Thymus (tissue), 11 donors: Measurements from ENCODE around the gene SKA2. TPM values are rescaled to one million over a fixed set of nuclear protein-coding genes. Genes with fewer than 3 reads are reported as not detected.
"Not testable (repeated sequence)": the region's sequence is repeated elsewhere in the genome, so short reads cannot be mapped to it uniquely, and the experiment has no call there.

Source experiments
- DNase-seq, 9 donors: peaks; one replicate each; pipeline ENCODE4 v3.0.0-alpha.2; 2013; ENCODE audit warnings: low spot score in 9 of 9, low read depth in 6 of 9, missing footprints in 1 of 9
- H3K27ac ChIP-seq, 2 donors: one replicate each; pipeline ENCODE4 v1.5.1; 2013; ENCODE audit warnings: control low read depth in 1 of 2, low read depth in 1 of 2, low read length in 1 of 2, mild to moderate bottlenecking in 1 of 2, moderate library complexity in 1 of 2
- H3K27me3 ChIP-seq, 2 donors: one replicate each; pipeline ENCODE4 v1.5.1; 2013; ENCODE audit warnings: low read length in 1 of 2; ENCODE audit not compliant: control insufficient read depth in 2 of 2, insufficient read depth in 1 of 2
- H3K36me3 ChIP-seq, 2 donors: one replicate each; pipeline ENCODE4 v1.5.1; 2013; ENCODE audit warnings: low read length in 1 of 2, mild to moderate bottlenecking in 1 of 2, moderate library complexity in 1 of 2; ENCODE audit not compliant: control insufficient read depth in 2 of 2, insufficient read depth in 2 of 2
- H3K4me1 ChIP-seq, 2 donors: one replicate each; pipeline ENCODE4 v1.5.1; 2013; ENCODE audit warnings: low read length in 2 of 2; ENCODE audit not compliant: control insufficient read depth in 2 of 2, insufficient read depth in 2 of 2
- H3K4me3 ChIP-seq, 2 donors: one replicate each; pipeline ENCODE4 v1.5.1; 2013; ENCODE audit warnings: low read length in 2 of 2, control low read depth in 1 of 2, mild to moderate bottlenecking in 1 of 2
- H3K9me3 ChIP-seq, 2 donors: one replicate each; pipeline ENCODE4 v1.5.1; 2013; ENCODE audit warnings: low read length in 1 of 2, mild to moderate bottlenecking in 1 of 2; ENCODE audit not compliant: control insufficient read depth in 2 of 2, insufficient read depth in 1 of 2
- WGBS: extraction: QIAGEN DNeasy Blood & Tissue Kit; methylation state at CpG from one replicate; pipeline ENCODE4 v1.1.7; 2013; 5-methylcytosine and 5-hydroxymethylcytosine counted together
- polyA plus RNA-seq: library from polyadenylated mRNA; stranded (reverse); fragments of 200-250 nt; gene quantifications from one replicate; pipeline ENCODE4 v1.2.3, GENCODE V29; 2013
- total RNA-seq: library from RNA; stranded (reverse); fragments of 120-200 nt; gene quantifications from one replicate; pipeline ENCODE4 v1.2.4, GENCODE V29; 2013
- donor health status: healthy.

SKA2 gene
- total and polyA plus RNA-seq, 2 donors: 42.7 to 83.1 TPM

GRCh38 chr17:59101178-59101577, 53.8 kb downstream of the SKA2 start:
- DNase-seq: no peak
- Histone ChIP-seq H3K36me3 (peaks cover 0 to 15% of the 10 kb centered on the region in 2 donors), H3K9me3 (no peaks in the 10 kb centered on the region), H3K27me3 (no peaks in the 10 kb centered on the region), H3K4me1 (peaks cover 0 to 4% of the 10 kb centered on the region in 2 donors), H3K4me3 (no peak overlapping the region), H3K27ac (no peak overlapping the region)
- WGBS: 94% methylated on average over 1 of the region's 1 CpG

DNA sequence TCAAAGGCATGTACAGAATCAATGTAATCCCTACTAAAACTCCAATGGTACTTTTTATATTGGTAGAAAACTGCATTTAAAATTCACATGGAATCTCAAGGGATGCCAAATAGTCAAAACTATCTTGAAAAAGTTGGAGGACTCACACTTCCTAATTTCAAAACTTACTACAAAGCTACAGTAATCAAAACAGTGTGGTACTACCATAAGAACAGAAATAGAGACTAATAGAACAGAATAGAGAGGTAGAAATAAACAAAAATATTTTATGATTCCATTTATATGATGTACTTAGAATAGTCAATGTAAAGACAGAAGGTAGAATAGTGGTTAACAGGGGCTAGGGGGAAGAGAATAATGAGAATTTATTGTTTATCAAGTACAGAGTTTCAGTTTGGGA, 57.1 kb downstream of the SKA2 start:
- Histone ChIP-seq H3K27me3 (no peaks in the 10 kb centered on the region), H3K4me1 (no peaks in the 10 kb centered on the region), H3K36me3 (peaks cover 0 to 21% of the 10 kb centered on the region in 2 donors), H3K9me3 (no peaks in the 10 kb centered on the region), H3K4me3 (no peak overlapping the region), H3K27ac (no peak overlapping the region)
- DNase-seq: no peak

DNA sequence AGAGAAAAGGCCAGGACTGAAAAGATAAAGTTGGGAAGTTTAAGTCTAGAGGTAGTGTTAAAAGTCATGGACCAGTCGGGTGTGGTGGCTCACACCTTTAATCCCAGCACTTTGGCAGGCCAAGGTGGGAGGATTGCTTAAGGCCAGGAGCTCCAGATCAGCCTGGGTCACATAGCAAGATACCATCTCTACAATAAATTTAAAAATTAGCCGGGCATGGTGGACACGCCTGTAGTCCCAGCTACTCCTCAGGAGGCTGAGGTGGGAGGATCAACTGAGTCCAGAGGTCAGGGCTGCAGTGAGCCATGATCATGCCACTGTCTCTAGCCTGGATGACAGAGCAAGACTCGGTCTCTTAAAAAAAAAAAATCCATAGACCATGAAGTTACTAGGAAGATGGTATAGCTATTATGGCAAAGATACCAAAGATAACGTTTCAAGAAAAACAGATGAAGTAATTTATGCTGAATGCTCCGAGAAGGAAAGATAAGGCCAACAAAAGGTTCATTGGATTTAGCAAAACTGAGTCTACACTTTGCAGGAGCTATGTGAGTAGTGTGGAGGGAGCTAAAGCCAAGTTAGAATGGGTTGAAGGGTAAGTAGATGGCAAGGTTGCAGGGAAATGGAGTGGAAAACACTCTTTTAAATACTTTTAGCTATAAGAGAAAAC, 60.0 kb downstream of the SKA2 start:
- no peaks in the 10 kb centered on the region for H3K4me1 ChIP-seq
- WGBS: 95% methylated on average over 6 of the region's 6 CpGs
- no peak overlapping the region for H3K27ac ChIP-seq
- H3K4me3 ChIP-seq: no peak overlapping the region
- H3K9me3 ChIP-seq: no peaks in the 10 kb centered on the region
- DNase-seq: no peak
- no peaks in the 10 kb centered on the region for H3K27me3 ChIP-seq
- H3K36me3 ChIP-seq: peaks cover 4 to 11% of the 10 kb centered on the region in 2 donors

DNA sequence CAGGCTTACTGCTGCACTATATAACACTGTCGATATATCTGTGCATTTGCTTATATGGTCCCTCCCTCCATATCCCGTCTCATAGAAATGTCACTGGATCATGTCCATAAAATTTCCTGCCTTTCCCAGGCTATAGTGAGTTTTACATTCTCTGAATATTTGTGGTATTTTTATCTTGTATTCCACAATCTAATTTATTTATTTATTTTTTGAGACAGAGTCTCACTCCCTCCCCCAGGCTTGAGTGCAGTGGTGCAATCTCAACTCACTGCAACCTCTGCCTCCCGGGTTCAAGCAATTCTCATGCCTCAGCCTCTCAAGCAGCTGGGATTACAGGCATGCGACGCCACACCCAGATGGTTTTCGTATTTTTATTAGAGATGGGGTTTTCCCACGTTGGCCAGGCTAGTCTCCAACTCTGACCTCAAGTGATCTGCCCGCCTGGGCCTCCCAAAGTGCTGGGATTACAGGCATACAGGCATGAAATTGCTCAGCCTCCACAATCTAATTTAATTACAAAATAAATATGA, 61.2 kb downstream of the SKA2 start:
- Histone ChIP-seq H3K9me3 (no peaks in the 10 kb centered on the region), H3K4me1 (no peaks in the 10 kb centered on the region), H3K36me3 (peaks cover 12 to 15% of the 10 kb centered on the region in 2 donors), H3K27ac (no peak overlapping the region), H3K27me3 (no peaks in the 10 kb centered on the region), H3K4me3 (no peak overlapping the region)
- WGBS: 92% methylated on average over 8 of the region's 8 CpGs
- DNase-seq: no peak

GRCh38 chr17:59093145-59093701, 61.8 kb downstream of the SKA2 start:
- no peak overlapping the region for H3K27ac ChIP-seq
- no peak for DNase-seq
- 92% methylated on average over 4 of the region's 4 CpGs for WGBS

GRCh38 chr17:59090593-59090992, 64.4 kb downstream of the SKA2 start:
- H3K36me3 ChIP-seq: peaks cover 16 to 19% of the 10 kb centered on the region in 2 donors
- not testable (repeated sequence) for DNase-seq, H3K9me3 ChIP-seq, H3K4me3 ChIP-seq, H3K4me1 ChIP-seq, H3K27me3 ChIP-seq, H3K27ac ChIP-seq
- WGBS: 97% methylated on average over 12 of the region's 12 CpGs

More at GRCh38 chr17:59093145-59093701, 61.8 kb downstream of the SKA2 start:
- Histone ChIP-seq H3K4me1 (no peaks in the 10 kb centered on the region), H3K4me3 (no peak overlapping the region), H3K9me3 (no peaks in the 10 kb centered on the region), H3K27me3 (no peaks in the 10 kb centered on the region), H3K36me3 (peaks cover 12 to 16% of the 10 kb centered on the region in 2 donors)

DNA sequence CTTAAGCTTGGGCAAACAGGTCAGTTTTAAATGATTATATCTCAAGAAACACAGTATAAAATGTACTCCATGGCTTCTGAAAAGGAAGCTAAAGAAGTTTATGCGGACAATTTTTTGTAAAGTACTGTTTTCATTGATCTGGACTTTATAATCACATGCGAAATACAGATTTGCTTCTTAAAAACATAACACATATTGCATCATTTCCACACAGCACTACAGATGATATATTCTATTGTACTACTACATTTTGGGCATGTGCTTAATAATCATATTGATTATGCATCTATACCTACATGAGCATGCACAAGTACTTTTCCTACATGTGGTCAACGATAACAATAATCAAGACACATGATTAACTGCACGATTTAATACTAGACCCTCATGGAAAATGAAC, 70.8 kb downstream of the SKA2 start:
- no peak overlapping the region for H3K4me3 ChIP-seq
- H3K27ac ChIP-seq: no peak overlapping the region
- no peak for DNase-seq
- peaks cover 4 to 35% of the 10 kb centered on the region in 2 donors for H3K36me3 ChIP-seq
- no peaks in the 10 kb centered on the region for H3K4me1 ChIP-seq
- WGBS: 99% methylated on average over 4 of the region's 4 CpGs
- no peaks in the 10 kb centered on the region for H3K9me3 ChIP-seq
- H3K27me3 ChIP-seq: no peaks in the 10 kb centered on the region

GRCh38 chr17:59074494-59074893, 80.5 kb downstream of the SKA2 start:
- no peaks in the 10 kb centered on the region for H3K27me3 ChIP-seq
- H3K4me3 ChIP-seq: no peak overlapping the region
- no peaks in the 10 kb centered on the region for H3K9me3 ChIP-seq
- peaks cover 11 to 33% of the 10 kb centered on the region in 2 donors for H3K36me3 ChIP-seq
- no peaks in the 10 kb centered on the region for H3K4me1 ChIP-seq
- no peak overlapping the region for H3K27ac ChIP-seq
- no peak for DNase-seq

DNA sequence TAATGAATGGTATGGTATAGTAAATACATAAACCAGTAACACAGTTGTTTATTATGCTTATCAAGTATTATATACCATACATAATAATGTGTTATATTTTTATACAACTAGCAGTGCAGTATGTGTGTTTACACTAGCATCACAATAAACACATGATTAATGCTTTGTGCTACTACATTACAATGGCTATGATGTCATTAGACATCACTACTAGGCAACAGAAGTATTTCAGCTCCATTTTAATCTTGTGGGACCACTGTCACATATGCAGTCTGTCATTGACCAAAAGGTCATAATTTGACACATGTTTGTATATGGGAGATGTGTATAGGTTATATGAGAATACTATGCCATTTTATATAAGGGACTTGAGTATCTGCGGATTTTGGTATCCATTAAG, 81.0 kb downstream of the SKA2 start:
- Histone ChIP-seq H3K4me3 (no peak overlapping the region), H3K27ac (no peak overlapping the region), H3K4me1 (no peaks in the 10 kb centered on the region), H3K36me3 (peaks cover 11 to 30% of the 10 kb centered on the region in 2 donors), H3K27me3 (no peaks in the 10 kb centered on the region), H3K9me3 (no peaks in the 10 kb centered on the region)
- no peak for DNase-seq
- 100% methylated on average over 1 of the region's 1 CpG for WGBS
